Neutrophil (primary cell): Measurements from ENCODE around the gene TCF12.

ENCODE experiments used
- H3K27ac ChIP-seq: fragments of 200-600 bp; sonication (generic); 2 replicates; pipeline ENCODE4 v1.5.1; 2016; ENCODE audit warnings: mild to moderate bottlenecking, moderate library complexity
- H3K27me3 ChIP-seq: fragments of 200-600 bp; sonication (generic); 2 replicates; pipeline ENCODE4 v1.6.0; 2016; ENCODE audit warnings: mild to moderate bottlenecking
- H3K36me3 ChIP-seq: fragments of 200-600 bp; sonication (generic); 2 replicates; pipeline ENCODE4 v1.5.1; 2017
- H3K4me1 ChIP-seq, 2 experiments: fragments of 200-600 bp in 1 of 2; sonication (generic) in 1 of 2; 1 replicate in 1 of 2; 2 replicates in 1 of 2; pipeline versions ENCODE4 v1.5.1 to v1.6.1; 2013 to 2016; ENCODE audit warnings: low read depth in 1 of 2, low read length in 1 of 2, mild to moderate bottlenecking in 1 of 2, moderate library complexity in 1 of 2; ENCODE audit not compliant: control insufficient read depth in 1 of 2, insufficient read depth in 1 of 2
- H3K4me3 ChIP-seq, 2 experiments: fragments of 200-600 bp in 1 of 2; sonication (generic) in 1 of 2; 1 replicate in 1 of 2; 2 replicates in 1 of 2; pipeline ENCODE4 v1.5.1; 2013 to 2016; ENCODE audit warnings: low read depth in 1 of 2, low read length in 1 of 2, mild to moderate bottlenecking in 1 of 2, moderate library complexity in 1 of 2
- H3K9me3 ChIP-seq: fragments of 200-600 bp; sonication (generic); 2 replicates; pipeline ENCODE4 v1.5.1; 2016
- TF ChIP-seq, protein P1 (sequence below): fragments of 200-600 bp; sonication (generic); IDR thresholded peaks from 2 replicates; pipeline ENCODE4 v1.5.1; 2016; ENCODE audit warnings: antibody characterized with exemption

TCF12 gene

DNA sequence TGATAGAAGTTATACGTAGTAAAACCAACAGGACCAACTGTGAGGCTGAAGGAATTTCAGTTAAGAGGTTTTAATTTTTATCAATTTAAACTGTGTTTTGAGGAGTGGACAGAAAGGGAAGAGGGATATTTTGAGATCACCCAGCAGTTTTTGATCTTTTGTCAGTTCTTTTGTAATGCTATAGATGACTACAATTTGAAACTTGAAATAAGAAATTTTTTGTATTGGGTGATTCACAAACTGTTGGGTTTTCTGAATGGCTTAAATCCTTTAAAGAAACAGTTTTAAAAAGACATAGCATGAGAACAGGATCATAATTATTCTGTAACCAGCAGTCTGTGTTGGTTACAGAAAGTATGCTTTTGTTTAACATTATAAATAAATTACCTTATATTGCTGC is 67.4 kb downstream of the TCF12 start:
- H3K4me1 ChIP-seq, result peaks cover 15 to 30% of the 10 kb centered on the region in 2 experiments
- TF ChIP-seq, protein P1, sequence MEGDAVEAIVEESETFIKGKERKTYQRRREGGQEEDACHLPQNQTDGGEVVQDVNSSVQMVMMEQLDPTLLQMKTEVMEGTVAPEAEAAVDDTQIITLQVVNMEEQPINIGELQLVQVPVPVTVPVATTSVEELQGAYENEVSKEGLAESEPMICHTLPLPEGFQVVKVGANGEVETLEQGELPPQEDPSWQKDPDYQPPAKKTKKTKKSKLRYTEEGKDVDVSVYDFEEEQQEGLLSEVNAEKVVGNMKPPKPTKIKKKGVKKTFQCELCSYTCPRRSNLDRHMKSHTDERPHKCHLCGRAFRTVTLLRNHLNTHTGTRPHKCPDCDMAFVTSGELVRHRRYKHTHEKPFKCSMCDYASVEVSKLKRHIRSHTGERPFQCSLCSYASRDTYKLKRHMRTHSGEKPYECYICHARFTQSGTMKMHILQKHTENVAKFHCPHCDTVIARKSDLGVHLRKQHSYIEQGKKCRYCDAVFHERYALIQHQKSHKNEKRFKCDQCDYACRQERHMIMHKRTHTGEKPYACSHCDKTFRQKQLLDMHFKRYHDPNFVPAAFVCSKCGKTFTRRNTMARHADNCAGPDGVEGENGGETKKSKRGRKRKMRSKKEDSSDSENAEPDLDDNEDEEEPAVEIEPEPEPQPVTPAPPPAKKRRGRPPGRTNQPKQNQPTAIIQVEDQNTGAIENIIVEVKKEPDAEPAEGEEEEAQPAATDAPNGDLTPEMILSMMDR, result no peak
- H3K27ac ChIP-seq, result no peak overlapping the region
- H3K4me3 ChIP-seq, result no peak overlapping the region
- no peaks in the 10 kb centered on the region for H3K36me3 ChIP-seq
- H3K9me3 ChIP-seq, result no peaks in the 10 kb centered on the region
- no peaks in the 10 kb centered on the region for H3K27me3 ChIP-seq

DNA sequence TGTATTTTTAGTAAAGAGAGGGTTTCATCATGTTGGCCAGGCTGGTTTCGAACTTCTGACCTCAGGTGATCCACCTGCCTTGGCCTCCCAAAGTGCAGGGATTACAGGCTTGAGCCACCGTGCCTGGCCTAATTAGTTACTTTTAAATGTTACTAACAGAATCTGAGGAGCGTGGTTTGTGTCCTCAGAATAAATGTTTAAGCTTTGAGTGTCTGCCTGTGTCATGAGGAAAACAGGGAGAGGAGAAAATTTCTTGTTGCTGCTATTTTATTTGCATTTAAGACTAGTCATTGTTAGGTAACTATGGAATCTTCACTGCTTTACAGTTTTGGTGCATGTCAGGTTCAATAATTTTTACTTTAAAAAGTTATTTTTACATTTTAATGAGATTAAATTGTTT is 68.8 kb downstream of the TCF12 start:
- TF ChIP-seq, protein P1, result no peak
- Histone ChIP-seq H3K27ac (no peak overlapping the region), H3K36me3 (no peaks in the 10 kb centered on the region), H3K9me3 (no peaks in the 10 kb centered on the region), H3K4me3 (no peak overlapping the region), H3K4me1 (peaks cover 15 to 30% of the 10 kb centered on the region in 2 experiments), H3K27me3 (no peaks in the 10 kb centered on the region)

DNA sequence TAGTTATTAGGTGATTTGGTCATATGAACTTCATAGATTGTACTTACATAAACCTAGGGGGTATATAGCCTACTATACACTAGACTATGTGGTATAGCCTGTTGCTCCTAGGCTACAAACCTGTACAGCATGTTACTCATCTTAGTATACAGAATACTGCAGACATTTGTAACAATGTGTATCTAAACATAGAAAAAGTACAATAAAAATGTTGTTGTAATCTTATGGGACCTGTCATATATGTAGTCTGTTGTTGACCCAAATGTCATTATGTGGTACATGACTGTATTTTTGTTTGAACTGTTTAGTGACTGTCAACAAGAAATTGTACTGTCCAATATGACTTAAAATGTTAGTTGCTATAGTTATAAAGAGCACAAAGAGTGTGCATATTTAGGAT is 69.8 kb downstream of the TCF12 start:
- Histone ChIP-seq H3K4me3 (no peak overlapping the region), H3K4me1 (peaks cover 15 to 29% of the 10 kb centered on the region in 2 experiments)
- TF ChIP-seq, protein P1, result no peak

DNA sequence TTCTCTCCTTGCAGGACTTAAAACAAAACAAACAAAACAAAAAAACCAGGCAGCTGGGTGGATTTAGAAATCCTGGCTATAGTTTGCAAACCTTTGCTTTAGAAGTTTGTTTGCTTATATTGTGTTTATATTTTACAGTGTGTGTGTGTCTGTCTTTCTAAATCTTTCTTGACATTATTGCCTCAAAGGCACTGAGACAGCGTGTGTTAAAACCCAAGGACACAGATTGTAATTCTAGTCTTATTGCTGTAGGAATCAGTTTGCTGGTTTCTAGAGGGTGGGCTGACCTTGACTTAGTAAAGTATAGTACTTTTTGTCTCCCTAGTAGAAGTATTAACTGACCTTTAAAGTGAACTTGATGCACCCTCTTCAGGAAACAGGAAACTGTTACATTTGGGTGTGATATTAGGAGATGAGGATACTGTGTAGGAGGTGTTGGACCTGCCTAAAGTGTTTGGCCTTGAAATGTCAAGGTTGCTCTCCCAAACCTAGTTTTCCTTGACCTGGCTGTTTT is 71.0 kb downstream of the TCF12 start:
- H3K27me3 ChIP-seq, result no peaks in the 10 kb centered on the region
- no peaks in the 10 kb centered on the region for H3K36me3 ChIP-seq
- H3K9me3 ChIP-seq, result no peaks in the 10 kb centered on the region
- H3K27ac ChIP-seq, result no peak overlapping the region
- TF ChIP-seq, protein P1, result no peak
- no peak overlapping the region for H3K4me3 ChIP-seq
- peaks cover 13 to 24% of the 10 kb centered on the region in 2 experiments for H3K4me1 ChIP-seq

More for the DNA sequence above, 69.8 kb downstream of the TCF12 start:
- no peaks in the 10 kb centered on the region for H3K27me3 ChIP-seq
- H3K9me3 ChIP-seq, result no peaks in the 10 kb centered on the region
- H3K27ac ChIP-seq, result no peak overlapping the region
- H3K36me3 ChIP-seq, result no peaks in the 10 kb centered on the region

DNA sequence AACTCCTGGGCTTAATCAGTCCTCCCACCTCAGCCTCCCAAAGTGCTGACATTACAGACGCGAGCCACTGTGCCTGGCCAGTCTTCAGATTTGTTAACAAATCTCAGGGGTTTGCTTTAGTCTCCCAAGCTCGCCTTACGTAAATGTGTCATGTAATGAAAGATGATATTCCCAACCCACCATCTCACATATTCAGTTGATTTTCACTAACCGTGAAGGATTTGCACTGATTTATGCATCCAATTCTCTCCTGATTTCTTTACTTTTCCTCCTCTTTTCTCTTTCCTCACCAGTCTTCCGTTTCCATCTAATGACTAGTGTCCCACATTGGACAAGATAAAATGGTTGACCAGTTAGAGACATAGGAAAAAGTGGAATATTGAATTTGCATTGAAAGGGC is 72.6 kb downstream of the TCF12 start:
- no peaks in the 10 kb centered on the region for H3K27me3 ChIP-seq
- H3K27ac ChIP-seq, result no peak overlapping the region
- H3K4me3 ChIP-seq, result no peak overlapping the region
- no peaks in the 10 kb centered on the region for H3K36me3 ChIP-seq
- H3K9me3 ChIP-seq, result no peaks in the 10 kb centered on the region
- TF ChIP-seq, protein P1, result no peak
- H3K4me1 ChIP-seq, result peaks cover 5 to 11% of the 10 kb centered on the region in 2 experiments
